Inferior parietal cortex (tissue), 1 donor: ENCODE measurements around the gene PLA2G2C.

Experiments used
- DNase-seq: peaks from one replicate; pipeline ENCODE4 v3.0.0-alpha.2; 2016; ENCODE audit errors: extremely low spot score

PLA2G2C gene

GRCh38 chr1:20184481-20184900, 1.8 kb downstream of the PLA2G2C start:
- no peak for DNase-seq

- no peak for DNase-seq
Observed at GRCh38 chr1:20183616-20184271, 2.6 kb downstream of the PLA2G2C start.

GRCh38 chr1:20183035-20183434, 3.3 kb downstream of the PLA2G2C start:
- no peak for DNase-seq

GRCh38 chr1:20182415-20182814, 3.9 kb downstream of the PLA2G2C start:
- DNase-seq, result no peak

- DNase-seq, result no peak
Observed at GRCh38 chr1:20180844-20181207, 5.5 kb downstream of the PLA2G2C start.

- no peak for DNase-seq
Observed at GRCh38 chr1:20180129-20180843, 6.0 kb downstream of the PLA2G2C start.

- DNase-seq, result no peak
Observed at GRCh38 chr1:20179371-20180128, 6.8 kb downstream of the PLA2G2C start.

- DNase-seq, result no peak
Observed at GRCh38 chr1:20178634-20179370, 7.5 kb downstream of the PLA2G2C start.

GRCh38 chr1:20174937-20175666, 11.2 kb downstream of the PLA2G2C start:
- DNase-seq, result no peak

GRCh38 chr1:20172033-20172590, 14.2 kb downstream of the PLA2G2C start:
- DNase-seq, result no peak

- no peak for DNase-seq
Observed at GRCh38 chr1:20169932-20170331, 16.4 kb downstream of the PLA2G2C start.

GRCh38 chr1:20168564-20169491, 17.5 kb downstream of the PLA2G2C start:
- no peak for DNase-seq

- no peak for DNase-seq
Observed at GRCh38 chr1:20167126-20167525, 19.2 kb downstream of the PLA2G2C start.

GRCh38 chr1:20166051-20166450, 20.3 kb downstream of the PLA2G2C start:
- DNase-seq, result no peak

GRCh38 chr1:20165522-20165951, 20.8 kb downstream of the PLA2G2C start:
- DNase-seq, result no peak

GRCh38 chr1:20164694-20165202, 21.6 kb downstream of the PLA2G2C start:
- DNase-seq, result no peak

GRCh38 chr1:20160034-20160433, 26.3 kb downstream of the PLA2G2C start:
- no peak for DNase-seq

- DNase-seq, result no peak
Observed at GRCh38 chr1:20158358-20159070, 27.8 kb downstream of the PLA2G2C start.

GRCh38 chr1:20154301-20154831, 32.0 kb downstream of the PLA2G2C start:
- DNase-seq, result no peak
